KMS-11 (cell line): ENCODE data around the gene PHKB.
"Not testable (repeated sequence)": the region's sequence is repeated elsewhere in the genome, so short reads cannot be mapped to it uniquely, and the experiment has no call there.

ENCODE experiments used
- H2AFZ ChIP-seq: fragments of 200-600 bp; sonication (generic); 2 replicates; pipeline ENCODE4 v1.6.1; 2016; ENCODE audit warnings: antibody characterized with exemption, mixed run types, low read depth
- H3K27ac ChIP-seq: fragments of 200-600 bp; sonication (generic); 2 replicates; pipeline ENCODE4 v1.6.1; 2016; ENCODE audit warnings: mild to moderate bottlenecking, mixed run types
- H3K27me3 ChIP-seq: fragments of 200-600 bp; sonication (generic); 2 replicates; pipeline ENCODE4 v1.6.1; 2017; ENCODE audit warnings: mild to moderate bottlenecking, low read depth, mixed run types, moderate library complexity; ENCODE audit not compliant: insufficient read depth
- H3K36me3 ChIP-seq: fragments of 200-600 bp; sonication (generic); 2 replicates; pipeline ENCODE4 v1.6.1; 2017; ENCODE audit warnings: mild to moderate bottlenecking, mixed run types; ENCODE audit not compliant: insufficient read depth
- H3K4me1 ChIP-seq: fragments of 200-600 bp; sonication (generic); 2 replicates; pipeline ENCODE4 v1.6.1; 2016; ENCODE audit warnings: mild to moderate bottlenecking, low read depth, mixed run types; ENCODE audit not compliant: poor library complexity, severe bottlenecking
- H3K4me2 ChIP-seq: fragments of 200-600 bp; sonication (generic); 2 replicates; pipeline ENCODE4 v1.7.0; 2016; ENCODE audit warnings: mild to moderate bottlenecking, mixed run types
- H3K4me3 ChIP-seq: fragments of 200-600 bp; sonication (generic); IDR thresholded peaks from 2 replicates; pipeline ENCODE4 v1.6.1; 2017; ENCODE audit warnings: low read depth, low read length, mixed read lengths; ENCODE audit not compliant: insufficient read depth
- H3K79me2 ChIP-seq: fragments of 200-600 bp; sonication (generic); 2 replicates; pipeline ENCODE4 v1.6.1; 2016; ENCODE audit warnings: low read depth, mixed run types; ENCODE audit not compliant: insufficient read depth
- H3K9ac ChIP-seq: fragments of 200-600 bp; sonication (generic); 2 replicates; pipeline ENCODE4 v1.6.1; 2016; ENCODE audit warnings: mild to moderate bottlenecking, mixed run types
- H4K20me1 ChIP-seq: fragments of 200-600 bp; sonication (generic); 2 replicates; pipeline ENCODE4 v1.6.1; 2016; ENCODE audit warnings: mild to moderate bottlenecking, mixed run types; ENCODE audit not compliant: insufficient read depth
- CTCF ChIP-seq: fragments of 200-600 bp; sonication (generic); conservative IDR thresholded peaks from 2 replicates; pipeline ENCODE4 v1.6.1; 2017; ENCODE audit warnings: low read depth, mild to moderate bottlenecking, antibody characterized with exemption, low read length, moderate library complexity, mixed read lengths

The PHKB gene

DNA sequence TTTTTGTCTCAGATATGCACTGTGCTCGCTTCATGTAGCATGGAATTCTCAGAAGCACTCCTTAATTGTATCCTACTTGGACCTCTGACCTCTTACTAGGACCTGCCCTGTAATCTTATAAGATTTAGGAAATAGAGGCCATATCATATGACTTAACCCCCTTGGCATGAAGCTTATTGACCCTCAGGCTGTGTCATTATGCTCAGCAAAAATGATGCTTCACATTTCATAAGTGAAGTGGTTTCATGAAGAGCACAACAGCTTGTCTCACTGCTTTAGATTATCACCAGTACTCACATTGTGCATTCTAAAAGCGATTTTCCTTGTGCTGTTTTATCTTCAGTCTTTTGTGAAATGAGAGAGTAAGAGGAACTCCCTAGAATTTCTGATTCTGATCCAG, 6.4 kb downstream of the PHKB start:
- Histone ChIP-seq H2AFZ (no peak overlapping the region), H3K36me3 (no peaks in the 10 kb centered on the region), H3K4me3 (no peak overlapping the region), H4K20me1 (no peaks in the 10 kb centered on the region), H3K4me1 (peaks cover 10% of the 10 kb centered on the region), H3K27me3 (no peaks in the 10 kb centered on the region), H3K9ac (no peak overlapping the region), H3K27ac (no peak overlapping the region), H3K79me2 (peaks cover 15% of the 10 kb centered on the region; the same call in 1 of the 2 replicates), H3K4me2 (no peak overlapping the region)
- TF ChIP-seq CTCF, result no peak

- H3K4me2 ChIP-seq, H3K27me3 ChIP-seq, H3K36me3 ChIP-seq, H3K4me3 ChIP-seq, H3K9ac ChIP-seq, H3K4me1 ChIP-seq, H3K79me2 ChIP-seq, H4K20me1 ChIP-seq, H3K27ac ChIP-seq, H2AFZ ChIP-seq: not testable (repeated sequence)
Observed at GRCh38 chr16:47468070-47468689, 7.0 kb downstream of the PHKB start.

DNA sequence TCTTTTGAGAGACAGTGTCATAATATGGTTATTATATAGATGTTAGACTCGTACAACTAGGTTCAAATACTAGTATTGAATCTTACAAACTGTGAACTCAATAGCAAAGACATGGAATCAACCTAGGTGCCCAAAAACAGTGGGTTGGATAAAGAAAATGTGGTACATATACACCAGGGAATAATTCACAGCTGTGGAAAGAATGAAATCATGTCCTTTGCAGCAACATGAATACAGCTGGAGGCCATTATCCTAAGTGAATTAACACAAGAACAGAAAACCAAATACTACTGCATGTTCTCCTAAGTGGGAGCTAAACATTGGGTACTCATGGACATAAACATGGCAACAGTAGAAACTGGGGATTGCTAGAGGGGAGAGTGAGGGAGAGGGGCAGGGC, 8.1 kb downstream of the PHKB start:
- no peak overlapping the region for H2AFZ ChIP-seq
- no peak overlapping the region for H3K9ac ChIP-seq
- no peak overlapping the region for H3K27ac ChIP-seq
- no peaks in the 10 kb centered on the region for H3K27me3 ChIP-seq
- no peaks in the 10 kb centered on the region for H3K79me2 ChIP-seq
- no peaks in the 10 kb centered on the region for H4K20me1 ChIP-seq
- no peak for TF ChIP-seq CTCF
- no peaks in the 10 kb centered on the region for H3K36me3 ChIP-seq
- no peaks in the 10 kb centered on the region for H3K4me1 ChIP-seq
- no peak overlapping the region for H3K4me2 ChIP-seq
- H3K4me3 ChIP-seq, result no peak overlapping the region

DNA sequence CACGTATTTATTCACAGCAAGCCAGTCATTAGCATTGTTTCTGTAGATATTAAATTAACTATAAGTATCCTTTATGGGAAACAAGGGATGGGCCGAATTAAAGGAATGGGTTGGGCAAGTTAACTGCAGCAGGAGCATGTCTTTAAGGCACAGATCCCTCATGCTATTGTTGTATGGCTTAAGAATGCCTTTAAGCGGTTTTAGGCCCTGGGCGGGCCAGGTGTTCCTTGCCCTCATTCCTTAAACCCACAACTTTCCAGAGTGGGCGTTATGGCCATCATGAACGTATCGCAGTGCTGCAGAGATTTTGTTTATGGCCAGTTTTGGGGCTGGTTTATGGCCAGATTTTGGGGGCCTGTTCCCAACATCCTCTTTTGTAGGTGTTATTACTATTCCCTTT, 9.1 kb downstream of the PHKB start:
- Histone ChIP-seq H2AFZ (no peak overlapping the region), H3K9ac (no peak overlapping the region), H3K27ac (no peak overlapping the region), H4K20me1 (no peaks in the 10 kb centered on the region), H3K4me3 (no peak overlapping the region), H3K4me1 (no peaks in the 10 kb centered on the region), H3K27me3 (no peaks in the 10 kb centered on the region), H3K79me2 (no peaks in the 10 kb centered on the region), H3K36me3 (no peaks in the 10 kb centered on the region), H3K4me2 (no peak overlapping the region)
- TF ChIP-seq CTCF, result no peak

DNA sequence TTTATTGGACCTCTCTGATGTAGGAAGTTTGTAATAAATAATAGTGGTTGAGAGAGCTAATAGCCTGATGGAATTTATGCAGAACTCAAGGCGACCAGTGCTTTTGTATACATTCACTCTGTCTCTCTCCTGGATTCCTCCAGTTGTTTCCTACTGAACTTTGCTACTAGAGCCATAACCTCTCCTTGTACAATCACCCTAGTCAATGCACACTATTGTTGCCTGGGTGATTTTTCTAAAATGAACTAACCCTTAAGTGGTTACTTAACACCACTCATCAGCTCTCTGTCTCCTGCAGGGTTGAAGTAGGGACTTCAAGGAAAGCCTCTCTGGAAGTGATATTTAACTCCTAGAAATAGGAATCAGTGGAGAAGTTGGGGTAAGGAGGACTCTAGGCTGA, 9.7 kb downstream of the PHKB start:
- Histone ChIP-seq H3K36me3 (no peaks in the 10 kb centered on the region), H3K27ac (no peak overlapping the region), H3K27me3 (no peaks in the 10 kb centered on the region), H3K4me3 (no peak overlapping the region), H3K79me2 (no peaks in the 10 kb centered on the region), H3K4me1 (no peaks in the 10 kb centered on the region), H2AFZ (no peak overlapping the region), H3K4me2 (no peak overlapping the region), H4K20me1 (no peaks in the 10 kb centered on the region), H3K9ac (no peak overlapping the region)
- no peak for TF ChIP-seq CTCF

GRCh38 chr16:47473004-47473403, 11.9 kb downstream of the PHKB start:
- H3K4me3 ChIP-seq, H3K79me2 ChIP-seq, H3K27me3 ChIP-seq, H3K4me1 ChIP-seq, H3K27ac ChIP-seq, H3K36me3 ChIP-seq, H3K9ac ChIP-seq, H2AFZ ChIP-seq, H4K20me1 ChIP-seq, H3K4me2 ChIP-seq: not testable (repeated sequence)
